HepG2 (cell line): ENCODE measurements around the gene DNAJB11. TPM values are rescaled to one million over a fixed set of nuclear protein-coding genes. Genes with fewer than 3 reads are reported as not detected.

Source experiments
- GRHL1 ChIP-seq: sonication (generic); formaldehyde crosslinking; conservative IDR thresholded peaks from 2 replicates; pipeline ENCODE4 v1.8.0; 2022; ENCODE audit warnings: missing genetic modification reagents
- HDAC1 ChIP-seq: sonication (generic); formaldehyde crosslinking; IDR thresholded peaks from 2 replicates; pipeline ENCODE4 v1.5.1; 2020; ENCODE audit warnings: mild to moderate bottlenecking, missing genetic modification reagents
- KDM5B ChIP-seq: sonication (generic); formaldehyde crosslinking; IDR thresholded peaks from 2 replicates; pipeline ENCODE4 v1.4.0; 2020; ENCODE audit warnings: missing genetic modification reagents, mild to moderate bottlenecking, borderline replicate concordance
- KDM6A ChIP-seq: IDR thresholded peaks from 2 replicates; pipeline ENCODE4 v1.6.1; 2016; ENCODE audit warnings: low read depth
- NR1H2 ChIP-seq: sonication (generic); formaldehyde crosslinking; IDR thresholded peaks from 2 replicates; pipeline ENCODE4 v1.8.1; 2022; ENCODE audit warnings: low read depth, missing genetic modification reagents, borderline replicate concordance
- TIGD3 ChIP-seq: sonication (generic); formaldehyde crosslinking; IDR thresholded peaks from 2 replicates; pipeline ENCODE4 v1.5.1; 2020; ENCODE audit warnings: mild to moderate bottlenecking, missing genetic modification reagents, borderline replicate concordance
- YY1 ChIP-seq: IDR thresholded peaks from 2 replicates; pipeline ENCODE4 v1.6.1; 2011; ENCODE audit warnings: low read length, low read depth, moderate library complexity, mild to moderate bottlenecking; ENCODE audit not compliant: insufficient read depth, insufficient replicate concordance
- ZIK1 ChIP-seq: sonication (generic); formaldehyde crosslinking; IDR thresholded peaks from 2 replicates; pipeline ENCODE4 v1.5.0; 2020; ENCODE audit warnings: mild to moderate bottlenecking, low read depth, missing genetic modification reagents, borderline replicate concordance
- ZNF101 ChIP-seq: sonication (generic); formaldehyde crosslinking; IDR thresholded peaks from 2 replicates; pipeline ENCODE4 v1.4.0; 2020; ENCODE audit warnings: mild to moderate bottlenecking, low read depth, missing genetic modification reagents, borderline replicate concordance
- ZNF225 ChIP-seq: sonication (generic); formaldehyde crosslinking; IDR thresholded peaks from 2 replicates; pipeline ENCODE4 v1.4.0; 2020; ENCODE audit warnings: mild to moderate bottlenecking, missing genetic modification reagents
- polyA plus RNA-seq, 8 experiments: library from polyadenylated mRNA; depleted of rRNA in 3 of 8; stranded (reverse) in 7 of 8; unstranded in 1 of 8; fragments of >200 nt; fragmentation: Illumina TruSeq in 4 of 8; extraction: Trizol in 4 of 8; gene quantifications; 2 replicates each; pipeline versions ENCODE4 v1.2.1 to v1.2.3, GENCODE V29; 2011 to 2016; ENCODE audit warnings: low read depth in 4 of 8, missing spikeins in 1 of 8, mixed read lengths in 1 of 8; ENCODE audit not compliant: insufficient read depth in 1 of 8
- total RNA-seq, 5 experiments: library from RNA; depleted of rRNA; stranded (reverse); fragments of >200 nt; fragmentation: Illumina TruSeq; extraction: Trizol; gene quantifications; 2 replicates each; pipeline ENCODE4 v1.2.3, GENCODE V29; 2016; ENCODE audit warnings: low read depth in 1 of 5

Gene DNAJB11
- total and polyA plus RNA-seq, 2 of the 13 experiments (the other 11 are each of a cell fraction or from before 2014, with no cell fraction given), result 41.0 to 132 TPM

DNA sequence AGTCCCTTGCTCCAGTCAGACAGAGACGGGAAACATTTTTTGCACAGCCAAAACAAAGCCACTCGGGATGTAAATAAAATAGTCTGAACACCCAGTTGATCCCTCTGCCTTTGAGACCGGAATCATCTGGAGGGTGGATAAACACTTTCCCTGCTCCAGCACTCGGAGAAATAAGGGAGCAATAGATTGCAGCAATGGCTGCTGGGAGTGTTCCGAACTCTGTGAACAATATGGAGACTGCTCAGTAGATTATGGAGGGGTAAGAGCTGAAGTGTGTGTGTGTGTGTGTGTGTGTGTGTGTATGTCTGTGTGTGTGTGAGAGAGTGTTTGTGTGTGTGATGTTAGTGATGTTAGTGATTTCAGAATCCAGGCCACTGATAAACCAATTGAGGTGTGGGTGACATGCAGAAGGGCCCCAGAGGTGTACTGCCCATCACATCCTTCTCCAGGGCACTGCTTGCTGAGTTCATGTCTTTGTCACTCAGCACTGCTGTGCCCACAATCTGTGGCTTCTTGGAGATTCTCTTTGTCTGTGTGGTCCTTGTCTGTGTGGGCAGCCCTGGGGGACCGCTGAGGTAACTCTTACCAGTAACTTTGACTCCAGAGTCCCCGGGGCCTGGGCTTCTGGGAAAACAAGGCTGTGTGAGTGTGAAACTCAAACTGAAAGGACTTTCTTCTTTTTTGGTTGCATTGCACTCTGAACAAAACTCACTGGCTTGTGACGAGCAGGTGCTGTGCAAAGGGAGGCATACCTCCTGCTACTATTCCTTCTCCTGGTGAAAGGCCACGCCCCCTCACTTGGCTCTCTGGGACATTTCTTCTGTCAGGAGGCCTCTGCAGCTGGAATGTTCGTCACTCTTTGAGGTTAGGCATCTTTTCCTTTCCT lies 49.3 kb upstream of the DNAJB11 start (continued):
- TF ChIP-seq TIGD3 (CRISPR knock-in tag), result no peak
- peak; percentile 81 for TF ChIP-seq YY1
- no peak for TF ChIP-seq KDM6A (CRISPR knock-in tag)
- TF ChIP-seq ZIK1, result no peak
- TF ChIP-seq ZNF225, result no peak
- no peak for TF ChIP-seq NR1H2
- TF ChIP-seq GRHL1 (CRISPR knock-in tag), result no peak
- TF ChIP-seq ZNF101 (CRISPR knock-in tag), result no peak
- TF ChIP-seq KDM5B (CRISPR knock-in tag), result 0 out of 2 replicates have a peak, but pooled peaks have one; percentile 50
- TF ChIP-seq HDAC1 (CRISPR knock-in tag), result no peak
- TF ChIP-seq, all 625 proteins: peak for 35
